Activated naive CD8-positive, alpha-beta T cell treated with anti-CD3 and anti-CD28 coated beads, Interleukin-2, amount 50 U/mL, for 16 hours (primary cell): Measurements from ENCODE around the gene MTA3.

Source experiments
- DNase-seq: peaks from one replicate; pipeline ENCODE4 v3.0.0-alpha.2; 2020; ENCODE audit warnings: low read depth, low spot score

MTA3 gene

GRCh38 chr2:42804338-42804737 is 235.9 kb downstream of the MTA3 start:
- DNase-seq = no peak

DNA sequence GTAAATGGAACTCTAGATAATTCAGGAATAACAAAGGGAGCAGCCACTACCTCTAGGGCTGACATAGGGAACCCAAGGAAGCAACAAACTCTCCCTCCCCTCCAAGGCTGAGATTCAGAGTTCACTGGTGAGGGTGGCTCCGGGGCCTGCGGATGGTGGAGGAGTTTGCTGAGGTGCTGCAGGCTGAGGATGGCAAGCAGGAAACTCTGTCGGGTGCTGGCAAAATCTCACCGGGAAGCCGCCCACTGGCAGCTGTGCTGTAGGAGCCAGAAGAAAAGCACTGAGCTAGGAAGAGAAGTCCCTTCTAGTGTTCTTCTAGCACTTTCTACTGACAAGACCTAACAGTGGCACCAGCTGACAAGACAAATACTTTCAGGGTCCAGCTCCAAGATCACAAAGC is 236.5 kb downstream of the MTA3 start:
- no peak for DNase-seq
